H1 (cell line): ENCODE data around the gene COBLL1. TPM values are rescaled to one million over a fixed set of nuclear protein-coding genes. Genes with fewer than 3 reads are reported as not detected.

Source experiments
- EZH2 ChIP-seq: fragments of 200-600 bp; sonication (generic); IDR thresholded peaks from 2 replicates; pipeline ENCODE4 v1.7.1; 2012; ENCODE audit warnings: low read depth, mild to moderate bottlenecking, moderate library complexity, low read length, inconsistent platforms; ENCODE audit not compliant: severe bottlenecking
- POLR2AphosphoS5 ChIP-seq: IDR thresholded peaks from 2 replicates; pipeline ENCODE4 v1.6.1; 2011; ENCODE audit warnings: low read depth, low read length
- RAD21 ChIP-seq, 2 experiments: IDR thresholded peaks in 1 of 2; conservative IDR thresholded peaks in 1 of 2; 2 replicates each; pipeline ENCODE4 v1.6.1; 2011; ENCODE audit warnings: low read depth in 2 of 2, low read length in 2 of 2, improper control_type of control experiment in 1 of 2, inconsistent platforms in 1 of 2, mild to moderate bottlenecking in 1 of 2, moderate library complexity in 1 of 2
- SAP30 ChIP-seq: fragments of 300-600 bp; sonication (generic); IDR thresholded peaks from 2 replicates; pipeline ENCODE4 v1.7.1; 2012; ENCODE audit warnings: low read length, moderate library complexity, mild to moderate bottlenecking, inconsistent platforms; ENCODE audit not compliant: insufficient read depth, insufficient replicate concordance
- polyA plus RNA-seq, 7 experiments: library from polyadenylated mRNA; depleted of rRNA in 3 of 7; stranded (reverse) in 5 of 7; unstranded in 2 of 7; fragments of >200 nt in 5 of 7; fragments of 200-250 nt in 2 of 7; gene quantifications; 1 replicate in 5 of 7; 2 replicates in 1 of 7; 4 replicates in 1 of 7; pipeline versions ENCODE4 v1.2.1 to v1.2.3, GENCODE V29; 2011 to 2013; ENCODE audit warnings: missing spikeins in 2 of 7, mixed read lengths in 2 of 7
- total RNA-seq: library from RNA; stranded (reverse); fragmentation: NEBNext Ultra II Directional; extraction: Animal tissue kit (Norgen Biotek cat#: 25700); gene quantifications from 2 replicates; pipeline ENCODE4 v1.2.1, GENCODE V29; 2021

Gene COBLL1
- total and polyA plus RNA-seq, 2 of the 8 experiments (the other 6 are each of a cell fraction or from before 2014, with no cell fraction given) = 2.2 to 6.2 TPM

DNA sequence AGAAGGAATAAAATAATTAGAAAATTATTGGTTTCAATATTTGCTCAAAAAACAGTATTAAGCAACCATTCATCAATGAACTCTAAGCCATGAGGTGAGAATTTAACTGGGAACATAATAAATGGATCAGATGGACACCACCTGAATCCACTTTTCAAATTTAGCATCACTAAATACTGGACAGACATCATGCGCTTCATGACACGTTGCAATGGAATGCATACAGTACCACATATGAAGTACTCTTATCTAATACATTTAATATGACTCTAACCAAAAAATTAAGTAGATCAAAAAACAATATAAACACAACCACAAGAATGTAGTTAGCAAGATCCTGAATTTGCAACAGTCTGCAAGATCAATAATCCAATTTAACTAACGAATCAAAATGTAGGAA, 76.6 kb downstream of the COBLL1 start (continued):
- TF ChIP-seq SAP30 (no peak), EZH2 (no peak), POLR2AphosphoS5 (no peak), RAD21 (IDR thresholded peaks at IDR 0.05 in 1 of 2, conservative IDR thresholded peaks at IDR 0.05 in 1 of 2; ENCODE audit: low read depth in 2 of 2, low read length in 2 of 2) (no peak)
